KG1 (cell line): ENCODE measurements around the gene RGS6.

Experiments
- DNase-seq: peaks from one replicate; lab custom pipeline; 2025; lab: John Stamatoyannopoulos, UW

Gene RGS6

DNA sequence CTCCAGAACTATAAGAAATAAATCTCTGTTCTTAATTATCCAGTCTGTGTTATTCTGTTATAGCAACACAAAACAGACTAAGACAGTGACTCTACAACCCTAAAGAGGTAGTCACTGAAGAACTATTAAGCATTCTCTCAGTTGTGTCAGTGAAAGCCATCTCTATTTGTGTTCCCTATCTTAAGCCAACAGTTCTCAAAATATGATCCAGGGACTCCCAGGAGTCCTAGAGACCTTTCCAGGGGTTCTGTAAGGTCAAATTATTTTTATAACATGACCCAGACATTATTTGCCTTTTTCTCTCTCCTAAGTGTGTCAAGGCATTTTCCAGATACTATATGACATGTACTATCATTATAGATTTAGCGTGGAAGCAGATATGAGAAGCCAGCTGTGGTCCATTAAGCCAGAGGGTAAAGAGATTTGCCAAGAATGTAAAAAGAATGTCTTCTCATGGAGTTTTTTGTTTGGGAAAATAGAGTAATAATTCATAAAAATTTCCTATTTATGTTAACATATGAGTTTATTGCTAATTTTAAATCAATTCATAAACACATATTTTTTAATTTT lies 315.8 kb downstream of the RGS6 start:
- no peak for DNase-seq

DNA sequence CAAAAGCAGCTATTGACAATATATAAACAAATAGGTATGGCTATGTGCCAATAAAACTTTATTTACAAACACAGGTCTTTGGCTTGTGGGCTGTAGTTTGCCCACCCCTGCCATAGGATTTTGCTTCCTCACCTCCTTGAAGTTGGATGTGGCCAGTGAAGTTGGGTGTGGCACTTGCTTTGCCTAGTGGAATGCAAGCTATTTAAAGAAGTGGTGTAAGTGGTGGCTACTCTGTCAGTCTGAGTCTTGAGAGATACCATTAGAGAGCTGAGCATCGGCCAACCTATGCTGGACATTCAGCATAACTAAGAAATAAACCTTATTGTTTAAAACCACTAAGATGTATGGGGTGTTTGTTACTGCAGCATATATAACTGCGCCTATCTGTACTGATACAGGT lies 321.3 kb downstream of the RGS6 start:
- no peak for DNase-seq

DNA sequence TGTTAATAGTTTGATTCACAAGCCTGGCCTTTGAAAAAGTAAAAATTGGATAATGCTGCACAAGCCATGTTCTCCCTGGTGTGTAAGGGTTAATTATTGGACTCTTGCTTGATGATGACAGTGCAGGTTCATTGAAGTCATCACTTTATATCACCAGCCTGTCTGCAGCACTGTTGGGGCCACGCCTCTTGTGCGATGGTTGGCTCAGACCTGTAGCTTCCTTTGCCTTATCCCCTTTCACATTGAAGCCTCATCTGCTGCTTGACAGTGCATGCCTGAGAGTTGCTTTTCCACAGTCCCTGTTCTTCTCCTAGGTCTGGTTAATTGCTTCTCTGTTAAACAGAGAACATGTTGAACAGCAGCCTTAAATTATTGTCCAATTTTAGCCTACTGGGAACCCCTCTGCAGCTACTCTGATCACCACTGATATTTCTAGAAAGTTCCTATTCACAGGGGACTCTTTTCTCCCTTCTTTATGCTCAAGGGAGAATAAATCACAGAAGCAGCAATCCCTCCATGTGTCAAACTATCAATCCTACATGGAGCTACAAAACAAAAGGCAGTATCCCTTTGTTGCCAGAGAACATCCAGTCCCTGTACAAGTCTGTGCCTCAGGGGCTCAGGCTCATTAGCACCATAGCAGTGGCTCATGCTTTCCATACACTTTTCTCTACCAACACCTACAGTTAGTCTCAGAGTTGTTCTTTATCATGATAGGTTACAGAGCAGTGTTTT lies 322.1 kb downstream of the RGS6 start:
- no peak for DNase-seq

DNA sequence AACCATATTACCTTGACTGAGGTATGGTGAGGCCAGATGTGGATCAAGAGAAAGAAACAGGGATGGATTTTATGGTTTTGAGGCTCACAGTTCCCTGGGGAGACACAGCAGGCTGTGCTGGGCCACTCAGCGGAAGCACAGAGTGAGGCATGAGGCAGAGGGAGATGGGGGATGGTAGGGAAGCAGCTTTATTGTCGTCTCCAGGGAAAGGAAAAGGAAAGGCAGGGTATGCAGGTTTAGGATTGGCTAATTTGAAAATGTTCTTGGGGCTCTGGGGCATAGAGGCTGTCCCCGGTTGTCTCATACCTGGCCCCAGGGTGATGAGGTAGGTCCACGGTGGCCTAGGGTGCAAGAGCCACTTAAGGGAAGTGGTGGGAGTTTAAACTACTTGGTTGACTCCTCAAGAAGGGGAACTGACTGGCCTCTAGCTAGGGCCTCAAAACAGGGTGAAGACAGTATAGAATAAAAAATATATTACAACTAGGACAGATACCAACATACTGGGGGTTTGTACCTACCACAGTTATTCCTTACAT lies 322.8 kb downstream of the RGS6 start:
- no peak for DNase-seq

DNA sequence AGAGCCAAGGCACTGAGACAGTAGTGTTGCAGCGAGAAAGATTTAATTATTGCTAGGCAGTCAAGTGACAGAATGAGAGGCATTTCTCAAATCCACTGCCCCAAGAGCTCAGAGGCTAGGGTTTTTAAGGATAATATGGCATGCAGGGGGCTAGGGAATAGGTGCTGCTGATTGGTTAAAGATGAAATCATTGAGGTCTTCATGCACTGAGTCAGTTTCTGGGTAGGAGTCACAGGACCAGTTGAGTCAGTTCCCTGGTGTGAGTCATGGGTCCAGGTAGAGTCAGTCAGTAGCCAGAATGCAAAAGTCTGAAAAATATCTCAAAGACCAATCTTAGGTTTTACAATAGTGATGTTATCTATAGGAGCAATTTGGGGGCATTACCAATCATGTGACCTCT lies 323.8 kb downstream of the RGS6 start:
- DNase-seq: no peak

DNA sequence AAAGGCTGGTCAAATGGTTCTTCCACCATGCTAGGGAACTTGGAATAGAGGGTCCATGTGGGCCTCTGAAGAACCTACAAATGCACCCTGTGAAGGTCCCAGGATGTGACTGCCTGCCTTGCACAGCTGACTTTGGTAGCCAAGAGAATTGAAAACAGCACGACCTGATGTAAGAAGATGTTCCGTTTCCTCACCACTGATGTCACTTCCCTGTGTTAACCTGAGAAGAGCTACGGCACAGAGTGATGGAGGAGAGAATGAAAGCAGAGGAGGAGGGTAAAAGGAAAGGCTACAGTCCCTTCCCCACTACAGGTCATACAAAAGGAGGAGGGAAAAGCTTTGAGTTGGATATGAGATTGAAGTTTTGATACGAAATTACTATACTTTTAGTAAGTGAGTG lies 328.8 kb downstream of the RGS6 start:
- no peak for DNase-seq

DNA sequence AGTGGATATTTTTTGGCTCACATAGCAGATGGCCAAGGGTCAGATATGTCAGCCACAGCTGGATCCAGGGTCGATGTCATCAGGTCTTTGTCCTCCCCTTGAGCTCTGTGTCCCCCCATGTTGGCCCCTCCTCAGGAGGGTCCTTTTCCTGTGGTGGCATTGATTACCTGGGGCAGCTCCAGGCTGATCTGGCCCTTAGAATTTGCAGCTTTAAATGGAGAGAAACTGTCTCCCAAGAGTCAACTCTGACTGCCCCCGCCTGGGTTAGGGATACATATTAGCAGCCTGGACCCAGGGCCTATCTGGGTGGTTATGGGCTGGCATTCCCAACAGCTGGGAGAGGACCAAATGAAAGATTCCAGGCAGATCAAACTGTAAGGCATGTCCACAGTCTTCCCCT lies 330.5 kb downstream of the RGS6 start:
- DNase-seq: no peak

DNA sequence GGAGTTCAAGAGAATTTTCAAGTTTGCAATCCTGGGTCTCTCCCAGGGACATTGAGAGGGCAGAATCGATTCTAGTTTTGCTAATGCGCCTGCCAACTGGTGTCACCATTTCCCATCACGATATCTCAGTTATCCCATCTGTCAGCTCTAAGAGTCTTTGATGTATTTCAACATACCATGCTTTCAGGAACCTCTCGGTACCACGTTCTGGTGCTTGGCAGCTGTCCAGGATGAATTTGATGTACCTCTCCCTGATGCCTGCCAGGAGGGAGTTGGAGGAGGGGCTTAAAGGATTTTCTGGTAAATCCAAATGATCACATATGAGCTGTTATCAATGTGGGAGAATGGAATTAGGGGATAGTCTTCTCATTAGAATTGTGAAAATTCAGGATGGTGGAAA lies 332.5 kb downstream of the RGS6 start:
- no peak for DNase-seq

DNA sequence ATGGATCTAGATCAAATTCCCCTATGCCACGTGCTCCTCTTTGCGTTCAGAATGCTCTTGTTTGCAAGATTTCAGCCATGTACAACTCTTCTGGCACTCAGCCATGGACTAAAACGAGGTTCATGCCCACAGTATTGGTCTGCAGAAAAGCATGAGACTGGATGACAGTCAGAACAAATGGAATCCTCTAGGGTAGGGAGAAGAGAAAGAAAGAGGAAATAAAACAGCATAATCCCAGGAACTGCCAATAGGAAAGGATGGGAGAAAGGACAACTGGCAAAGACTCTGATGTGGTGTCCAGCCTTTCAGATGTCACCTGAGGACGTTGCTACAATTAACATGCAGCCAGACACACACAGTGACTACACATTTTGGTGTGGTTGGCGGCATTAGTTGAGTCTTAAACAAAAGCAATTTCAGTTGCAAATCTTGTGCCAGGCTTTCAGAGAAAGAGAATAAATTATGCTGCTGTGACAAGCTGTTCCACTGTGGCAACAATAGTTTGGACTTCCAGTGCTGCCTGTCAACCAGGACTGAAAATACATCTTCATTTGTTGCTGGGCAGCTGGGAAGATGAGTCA lies 338.0 kb downstream of the RGS6 start:
- no peak for DNase-seq

DNA sequence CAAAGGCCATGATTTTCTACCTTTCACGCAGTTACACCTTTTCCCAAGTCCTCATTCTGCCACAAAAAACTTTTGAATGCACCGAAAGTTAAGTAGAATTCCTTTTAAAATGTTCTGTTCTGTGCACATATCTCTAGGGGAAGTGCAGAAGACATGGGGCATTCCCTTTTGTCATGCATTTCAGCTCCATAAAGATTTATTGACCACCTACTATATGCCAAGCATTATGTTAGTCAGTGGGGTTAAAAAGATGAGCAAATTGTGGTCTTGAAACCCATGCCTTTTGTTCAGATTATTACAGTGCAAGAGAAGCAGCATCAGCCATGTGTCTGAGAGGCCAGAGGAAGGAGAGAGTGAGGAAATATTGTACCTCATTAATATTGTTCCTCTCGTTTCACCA lies 338.5 kb downstream of the RGS6 start:
- no peak for DNase-seq

DNA sequence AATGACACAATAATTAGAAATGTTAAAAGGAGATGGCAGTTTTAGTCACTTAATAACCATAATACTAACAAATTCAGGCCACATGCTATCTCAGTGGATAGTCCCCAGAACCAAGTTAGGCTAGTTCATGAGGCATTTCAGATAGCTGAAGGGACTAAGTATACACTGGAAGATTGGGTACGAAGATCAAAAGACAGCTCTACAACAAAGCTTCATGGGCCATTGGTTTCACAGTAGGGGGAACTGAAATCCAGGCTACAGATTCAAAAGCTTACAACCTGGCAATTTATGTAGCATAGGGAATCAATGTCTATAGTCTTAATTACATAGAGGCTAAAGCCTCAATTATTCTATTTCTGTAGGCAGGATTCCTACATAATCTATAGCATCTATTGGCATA lies 343.0 kb downstream of the RGS6 start:
- DNase-seq: no peak

DNA sequence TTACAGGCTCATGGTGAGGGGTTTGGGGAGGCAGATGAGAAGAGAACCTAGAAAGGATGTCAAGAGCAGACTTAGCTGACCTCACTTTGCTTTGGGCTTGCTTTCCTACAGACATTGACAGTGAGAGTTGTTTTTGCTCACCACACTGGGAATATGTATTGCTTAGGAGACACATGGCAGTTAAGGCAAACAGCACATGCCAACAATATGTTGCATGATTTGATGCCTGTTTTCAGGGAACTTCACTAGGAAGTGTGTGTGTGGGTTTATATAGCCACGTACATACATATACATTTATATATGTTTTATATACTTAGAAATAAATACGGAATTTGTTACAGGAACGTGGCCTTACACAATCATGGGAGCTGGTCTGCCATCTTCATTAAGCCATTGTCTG lies 346.1 kb downstream of the RGS6 start:
- DNase-seq: no peak

DNA sequence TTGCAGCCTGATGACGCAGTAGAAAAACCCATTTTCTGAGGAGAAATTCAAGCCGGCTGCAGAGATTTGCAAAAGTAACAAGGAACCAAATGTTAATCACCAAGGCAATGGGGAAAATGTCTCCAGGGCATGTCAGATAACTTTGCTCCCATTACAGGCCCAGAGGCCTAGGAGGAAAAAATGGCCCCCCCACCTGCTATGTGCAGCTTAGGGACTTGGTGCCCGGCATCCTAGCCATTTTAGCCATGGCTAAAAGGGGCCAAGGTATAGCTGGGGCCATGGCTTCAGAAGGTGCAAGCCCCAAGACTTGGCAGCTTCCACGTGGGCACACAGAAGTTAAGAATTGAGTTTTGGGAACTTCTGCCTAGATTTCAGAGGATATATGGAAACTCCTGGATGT lies 351.9 kb downstream of the RGS6 start:
- DNase-seq: no peak

DNA sequence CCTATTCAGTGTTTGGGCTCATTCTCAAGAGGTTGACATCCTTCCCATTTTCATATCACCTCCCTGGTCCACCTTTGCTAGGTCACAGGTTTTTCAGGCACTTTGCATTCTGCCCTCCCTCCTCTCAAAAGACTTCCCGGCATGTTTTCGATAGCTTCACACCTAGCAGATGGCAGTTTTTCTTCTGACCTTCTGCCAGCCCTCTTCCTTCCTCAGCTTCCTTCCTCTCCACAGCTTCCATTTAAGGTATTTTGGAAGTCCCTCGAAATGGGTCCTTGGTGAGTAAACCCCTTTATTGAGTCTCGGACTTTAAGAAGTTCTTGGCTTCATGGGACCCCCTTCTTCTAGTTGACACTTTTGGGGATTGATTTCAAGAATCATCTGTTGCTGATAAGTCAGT lies 358.0 kb downstream of the RGS6 start:
- DNase-seq: no peak

DNA sequence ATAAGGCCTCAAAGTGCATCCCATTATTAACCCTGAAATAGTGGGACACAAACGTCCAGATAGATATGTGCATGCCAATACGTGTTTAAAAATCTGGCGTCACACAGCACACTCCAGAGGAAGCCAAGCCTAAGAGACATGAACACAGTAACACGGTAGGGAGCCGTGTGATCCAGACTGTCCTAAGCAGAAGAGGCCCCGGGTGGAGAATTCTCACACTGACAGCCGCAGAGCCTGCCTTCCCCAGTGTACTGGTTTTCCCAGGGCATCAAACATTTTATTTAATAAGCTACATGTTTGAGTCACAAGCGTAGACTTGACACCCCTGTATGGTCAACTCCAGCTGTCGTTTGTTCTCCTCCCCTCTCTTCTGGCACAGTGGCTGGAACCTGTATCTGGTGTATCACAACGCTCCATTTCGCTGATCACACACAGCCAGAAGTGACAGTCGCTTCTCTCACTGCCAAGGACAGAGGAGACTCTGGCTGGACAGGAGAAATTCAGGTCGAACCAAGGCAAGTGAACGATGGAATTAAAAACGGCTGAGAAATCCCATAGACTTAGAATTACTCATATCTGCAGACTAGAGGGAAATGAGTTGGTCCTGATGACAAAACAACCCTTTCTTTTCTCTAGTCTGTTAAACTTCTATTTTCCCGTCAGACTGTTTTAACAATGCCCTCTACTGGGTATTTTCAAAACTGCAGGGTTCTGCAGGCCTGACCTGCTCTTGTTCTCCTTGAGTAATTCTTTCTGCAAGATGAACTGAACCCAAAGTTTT lies 359.9 kb downstream of the RGS6 start:
- DNase-seq: peak; percentile 63

DNA sequence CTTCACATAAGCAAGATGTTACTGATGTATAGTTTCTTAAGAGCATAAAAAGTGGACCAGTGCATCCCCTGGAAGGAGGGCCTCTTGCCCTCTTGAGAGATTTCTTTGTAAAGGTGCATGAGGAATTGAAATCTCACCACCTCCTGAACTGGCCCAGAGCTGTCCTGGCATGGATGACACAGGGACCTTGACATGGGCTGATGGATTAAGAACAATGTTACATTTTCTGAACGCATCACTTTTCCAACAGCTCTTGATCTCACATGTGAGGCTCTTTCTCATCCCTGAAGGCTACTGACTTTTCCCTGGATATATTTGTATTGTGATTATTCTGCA lies 360.4 kb downstream of the RGS6 start:
- DNase-seq: no peak

DNA sequence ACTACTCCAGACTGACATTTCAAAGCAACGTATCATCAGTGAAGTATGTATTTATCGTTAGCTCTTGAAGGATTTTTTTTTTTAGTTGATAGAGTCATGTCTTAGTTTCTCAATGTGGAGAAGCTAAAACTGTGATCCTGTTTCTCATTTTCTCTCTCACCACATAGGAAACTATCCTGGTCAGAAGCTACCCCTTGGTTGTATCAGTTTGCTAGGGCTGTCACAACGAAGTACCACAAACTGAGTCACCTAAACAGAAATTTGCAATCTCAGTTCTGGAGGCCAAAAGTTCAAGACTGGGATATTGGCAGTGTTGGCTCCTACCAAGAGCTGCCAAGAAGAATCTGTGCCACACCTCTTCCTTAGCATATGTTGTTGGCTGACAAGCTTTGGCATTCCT lies 369.1 kb downstream of the RGS6 start:
- DNase-seq: no peak

DNA sequence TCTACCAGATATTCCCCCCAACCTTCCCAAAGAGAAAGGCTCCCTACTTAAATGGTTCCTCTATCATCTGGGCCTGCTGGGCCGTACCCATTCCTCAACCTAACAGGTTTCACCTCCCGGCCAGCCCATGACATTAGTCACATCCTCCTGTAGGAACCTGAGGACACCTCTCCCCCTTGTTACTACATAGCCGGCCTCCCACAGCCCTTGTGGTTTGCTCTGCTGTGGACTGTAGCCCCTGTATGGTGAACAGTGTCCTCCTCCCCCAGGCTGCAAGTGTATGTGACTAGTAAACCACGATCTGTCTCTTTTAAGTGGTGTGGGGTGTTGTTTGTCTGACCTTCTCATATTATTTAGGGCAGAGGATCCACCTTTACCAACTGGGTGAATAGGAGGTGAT lies 371.7 kb downstream of the RGS6 start:
- DNase-seq: no peak

DNA sequence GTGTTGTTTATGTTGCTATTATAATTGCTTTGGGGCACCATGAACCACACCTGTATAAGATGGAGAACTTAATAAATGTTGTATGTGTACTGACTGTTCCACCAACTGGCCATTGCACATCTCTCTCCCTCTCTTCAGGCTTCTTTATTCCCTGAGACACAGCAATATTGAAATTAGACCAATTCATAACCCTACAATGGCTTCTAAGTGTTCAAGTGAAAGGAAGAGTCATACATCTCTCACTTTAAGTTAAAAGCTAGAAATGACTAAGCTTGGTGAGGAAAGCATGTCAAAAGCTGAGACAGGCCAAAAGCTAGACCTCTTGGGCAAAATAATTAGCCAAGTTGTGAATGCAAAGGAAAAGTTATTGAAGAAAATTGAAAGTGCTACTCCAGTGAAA lies 373.3 kb downstream of the RGS6 start:
- no peak for DNase-seq

DNA sequence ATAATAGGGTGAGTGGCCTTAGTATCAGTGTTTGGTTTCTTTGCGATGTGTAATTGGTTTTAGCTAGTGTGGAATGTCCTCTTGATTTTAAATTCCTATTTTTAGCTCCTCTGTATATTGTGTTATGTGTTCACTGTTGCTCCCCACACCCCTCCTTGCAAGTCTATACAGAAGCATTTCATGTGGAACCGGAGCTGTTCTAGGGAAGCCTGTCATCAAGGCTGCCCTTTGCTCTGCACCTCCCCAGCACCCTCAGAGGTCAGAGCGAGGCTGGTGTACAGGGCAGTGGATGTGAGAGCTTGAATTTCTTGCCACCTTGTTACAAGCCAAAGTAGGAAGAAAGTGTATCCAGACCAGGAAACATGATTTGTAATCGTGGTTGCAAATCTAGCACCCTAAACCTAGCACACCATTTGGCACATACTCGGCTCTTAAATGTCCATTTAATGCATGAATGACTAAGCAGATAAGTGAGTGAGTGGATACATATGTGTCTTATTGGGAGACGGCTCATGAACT lies 376.8 kb downstream of the RGS6 start:
- no peak for DNase-seq

DNA sequence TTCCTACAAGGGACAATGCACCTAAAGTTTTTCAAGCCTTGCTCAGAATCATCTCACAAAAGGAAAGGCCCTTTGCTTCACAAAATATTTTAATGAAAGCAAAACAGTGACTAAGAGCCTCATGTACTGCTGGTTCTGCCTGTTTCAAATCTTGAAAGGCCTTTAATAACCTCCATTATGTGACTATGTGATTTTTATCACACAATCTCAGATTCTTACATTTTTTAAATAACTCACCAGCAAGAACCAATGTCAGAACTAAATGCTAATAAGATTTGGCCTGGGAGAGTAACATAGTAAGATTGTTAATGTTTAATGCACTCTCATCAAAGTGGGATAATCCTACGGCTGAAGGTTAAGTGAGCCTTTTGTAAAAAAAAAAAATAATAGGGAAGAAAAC lies 378.9 kb downstream of the RGS6 start:
- no peak for DNase-seq

DNA sequence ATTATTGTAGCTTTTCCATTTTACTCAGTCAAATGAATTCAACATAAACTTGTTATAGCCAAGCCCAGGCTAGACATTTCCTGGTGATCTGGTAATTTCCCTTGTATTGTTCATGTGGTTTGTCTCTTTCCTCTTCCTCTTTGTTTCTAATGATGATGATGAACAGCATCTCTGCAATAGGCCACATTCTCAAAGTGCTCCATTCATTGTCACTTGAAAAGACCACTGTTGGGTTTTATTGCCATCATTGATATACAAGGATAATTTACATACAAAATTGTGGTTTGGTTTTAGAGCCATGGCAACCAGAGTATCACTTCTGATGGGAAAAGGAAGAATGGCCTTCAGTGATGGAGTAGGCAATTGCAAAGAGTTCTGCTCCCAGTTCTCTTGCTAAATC lies 379.3 kb downstream of the RGS6 start:
- DNase-seq: no peak
